Stimulated activated CD4-positive, alpha-beta T cell treated with anti-CD3 and anti-CD28 coated beads, Interleukin-4, amount 100 ng/mL, for 1 hour (primary cell): ENCODE results near the gene PTGER2.

ENCODE experiments used
- DNase-seq: peaks from one replicate; pipeline ENCODE4 v3.0.0-alpha.2; 2020

The PTGER2 gene, protein sequence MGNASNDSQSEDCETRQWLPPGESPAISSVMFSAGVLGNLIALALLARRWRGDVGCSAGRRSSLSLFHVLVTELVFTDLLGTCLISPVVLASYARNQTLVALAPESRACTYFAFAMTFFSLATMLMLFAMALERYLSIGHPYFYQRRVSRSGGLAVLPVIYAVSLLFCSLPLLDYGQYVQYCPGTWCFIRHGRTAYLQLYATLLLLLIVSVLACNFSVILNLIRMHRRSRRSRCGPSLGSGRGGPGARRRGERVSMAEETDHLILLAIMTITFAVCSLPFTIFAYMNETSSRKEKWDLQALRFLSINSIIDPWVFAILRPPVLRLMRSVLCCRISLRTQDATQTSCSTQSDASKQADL

GRCh38 chr14:52313903-52314594 is at the start of gene PTGER2:
TSS of gene PTGER2 (plus strand) at chr14:52314312. CDS start at chr14:52314549, 237 bp downstream.
- DNase-seq: peak; percentile 76

- DNase-seq: no peak
Observed at GRCh38 chr14:52265253-52265652, 48.9 kb upstream of the PTGER2 start.

GRCh38 chr14:52266179-52266578 is 47.9 kb upstream of the PTGER2 start:
- DNase-seq: no peak

DNA sequence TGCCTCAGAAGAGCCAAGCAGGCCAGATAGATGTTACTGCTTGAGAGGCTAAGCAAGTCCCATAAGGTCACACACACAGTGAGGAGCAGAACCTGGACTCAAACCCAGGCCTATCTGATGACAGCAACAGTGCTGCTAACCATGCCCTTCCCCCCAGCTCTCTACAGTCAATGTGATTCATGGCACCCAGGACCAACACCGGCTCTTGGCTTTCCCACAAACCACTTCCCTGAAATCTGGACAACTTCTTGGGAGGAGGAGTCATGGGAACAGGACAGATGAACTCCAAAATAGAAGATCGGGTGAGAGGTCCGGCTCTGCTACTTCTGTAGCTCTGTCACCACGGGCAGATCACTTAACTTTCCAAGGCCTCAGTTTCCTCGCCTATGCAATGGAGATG is 47.3 kb upstream of the PTGER2 start:
- no peak for DNase-seq

DNA sequence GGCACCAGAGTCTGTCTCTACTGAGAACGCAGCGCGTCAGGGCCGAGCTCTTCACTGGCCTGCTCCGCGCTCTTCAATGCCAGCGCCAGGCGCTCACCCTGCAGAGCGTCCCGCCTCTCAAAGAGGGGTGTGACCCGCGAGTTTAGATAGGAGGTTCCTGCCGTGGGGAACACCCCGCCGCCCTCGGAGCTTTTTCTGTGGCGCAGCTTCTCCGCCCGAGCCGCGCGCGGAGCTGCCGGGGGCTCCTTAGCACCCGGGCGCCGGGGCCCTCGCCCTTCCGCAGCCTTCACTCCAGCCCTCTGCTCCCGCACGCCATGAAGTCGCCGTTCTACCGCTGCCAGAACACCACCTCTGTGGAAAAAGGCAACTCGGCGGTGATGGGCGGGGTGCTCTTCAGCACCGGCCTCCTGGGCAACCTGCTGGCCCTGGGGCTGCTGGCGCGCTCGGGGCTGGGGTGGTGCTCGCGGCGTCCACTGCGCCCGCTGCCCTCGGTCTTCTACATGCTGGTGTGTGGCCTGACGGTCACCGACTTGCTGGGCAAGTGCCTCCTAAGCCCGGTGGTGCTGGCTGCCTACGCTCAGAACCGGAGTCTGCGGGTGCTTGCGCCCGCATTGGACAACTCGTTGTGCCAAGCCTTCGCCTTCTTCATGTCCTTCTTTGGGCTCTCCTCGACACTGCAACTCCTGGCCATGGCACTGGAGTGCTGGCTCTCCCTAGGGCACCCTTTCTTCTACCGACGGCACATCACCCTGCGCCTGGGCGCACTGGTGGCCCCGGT is 46.4 kb upstream of the PTGER2 start, which contains the start of gene PTGDR:
PTGDR (plus strand) TSS at position 198 of the 778 bp plus-strand sequence; CDS start at position 315, 117 bp downstream.
- DNase-seq: peak; percentile 40

- DNase-seq: peak; percentile 21
Observed at GRCh38 chr14:52268279-52269061, 45.6 kb upstream of the PTGER2 start.

DNA sequence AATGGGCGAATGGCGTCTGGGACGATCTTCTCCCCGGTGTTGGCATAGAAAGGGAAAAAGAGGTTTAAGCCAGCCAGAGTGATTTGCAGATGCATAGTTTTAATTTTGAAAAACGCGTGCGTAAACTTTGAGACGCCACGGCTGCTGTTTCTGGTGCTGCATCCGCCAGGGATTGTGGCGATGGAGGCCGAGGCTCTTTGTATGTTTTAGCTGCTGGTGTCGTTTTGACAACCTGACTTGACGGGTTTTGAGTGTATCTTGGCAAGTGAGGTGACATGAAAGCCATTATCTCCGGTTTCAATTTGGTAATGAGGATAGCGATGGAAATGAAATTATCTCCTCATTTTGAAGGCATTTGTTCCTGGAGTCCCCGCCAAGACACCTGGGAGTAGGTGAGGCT is 45.0 kb upstream of the PTGER2 start:
- DNase-seq: no peak

- DNase-seq: no peak
Observed at GRCh38 chr14:52269982-52270381, 44.1 kb upstream of the PTGER2 start.

GRCh38 chr14:52271538-52271937 is 42.6 kb upstream of the PTGER2 start:
- no peak for DNase-seq

DNA sequence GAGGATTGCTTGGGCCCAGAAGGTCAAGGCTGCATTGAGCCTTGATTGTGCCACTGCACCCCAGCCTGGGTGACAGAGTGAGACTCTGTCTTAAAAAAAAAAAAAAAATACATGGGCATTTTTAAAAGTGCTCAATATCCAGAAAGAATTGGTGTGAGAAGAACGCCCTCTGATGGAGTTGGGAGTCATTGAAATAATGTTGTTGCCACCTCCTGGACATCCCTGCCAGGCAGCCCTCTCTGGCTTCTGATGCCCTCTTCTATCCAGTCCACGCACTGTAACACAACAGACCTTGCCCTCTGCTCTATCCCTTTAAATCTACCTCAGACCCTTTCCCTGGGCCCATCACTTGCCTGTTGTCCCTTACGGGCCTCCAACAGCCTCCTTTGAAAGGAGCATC is 41.7 kb upstream of the PTGER2 start:
- DNase-seq: no peak

DNA sequence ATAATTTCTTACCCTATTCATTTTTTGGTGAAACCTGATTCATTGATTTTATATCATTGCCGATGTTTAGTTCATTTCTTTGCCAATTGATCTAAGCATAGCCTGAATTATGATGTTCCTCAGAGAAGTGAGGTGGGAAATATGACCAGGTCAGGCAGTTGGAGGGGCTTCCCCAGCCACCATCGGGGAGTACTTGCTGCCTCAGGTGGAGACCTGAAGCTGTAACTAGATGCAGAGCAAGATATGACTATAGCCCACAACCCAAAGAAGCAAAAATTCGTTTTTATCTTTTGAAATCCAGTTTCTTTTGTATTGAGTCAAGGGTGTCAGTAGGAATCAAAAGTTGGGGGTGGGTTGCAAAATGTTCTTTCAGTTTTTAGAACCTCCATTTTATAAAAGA is 38.7 kb upstream of the PTGER2 start:
- no peak for DNase-seq

GRCh38 chr14:52277552-52277951 is 36.6 kb upstream of the PTGER2 start:
- DNase-seq: no peak

DNA sequence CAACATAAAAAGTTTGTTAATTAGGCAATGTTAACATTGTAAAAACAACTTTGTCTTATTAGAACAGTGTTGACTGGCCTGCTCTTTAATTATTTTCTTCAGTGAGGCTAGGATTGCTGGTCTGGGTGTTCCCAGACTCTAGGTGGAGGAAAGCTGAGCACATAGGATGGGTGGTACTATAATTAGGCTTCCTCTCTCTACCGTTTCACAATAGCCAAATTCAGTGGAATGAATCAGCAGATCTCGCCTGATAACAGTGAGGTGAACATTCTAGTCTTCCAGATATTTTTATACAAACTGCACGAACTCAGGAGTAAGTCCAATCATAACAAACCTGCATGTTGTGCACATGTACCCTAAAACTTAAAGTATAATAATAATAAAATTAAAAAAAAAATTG is 34.7 kb upstream of the PTGER2 start:
- no peak for DNase-seq

DNA sequence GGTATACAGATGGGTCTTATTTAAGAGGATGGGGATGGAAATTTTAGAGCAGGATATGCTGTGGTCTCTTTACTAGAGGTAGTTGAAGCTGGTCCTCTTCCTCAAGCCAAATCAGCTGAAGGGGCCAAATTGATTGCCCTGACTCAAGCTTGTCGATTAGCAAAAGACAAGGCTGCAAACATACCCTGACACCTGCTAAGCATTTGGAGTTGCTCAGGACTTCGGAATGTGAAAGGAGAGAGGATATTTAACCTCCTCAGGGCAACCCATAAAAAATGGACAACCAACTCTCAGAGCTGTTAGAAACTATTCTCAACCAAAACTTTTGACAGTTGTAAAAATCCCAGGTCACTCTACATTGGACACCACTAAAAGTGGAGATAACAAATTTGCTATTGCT is 31.0 kb upstream of the PTGER2 start:
- no peak for DNase-seq

- DNase-seq: no peak
Observed at GRCh38 chr14:52286661-52287649, 27.2 kb upstream of the PTGER2 start.

DNA sequence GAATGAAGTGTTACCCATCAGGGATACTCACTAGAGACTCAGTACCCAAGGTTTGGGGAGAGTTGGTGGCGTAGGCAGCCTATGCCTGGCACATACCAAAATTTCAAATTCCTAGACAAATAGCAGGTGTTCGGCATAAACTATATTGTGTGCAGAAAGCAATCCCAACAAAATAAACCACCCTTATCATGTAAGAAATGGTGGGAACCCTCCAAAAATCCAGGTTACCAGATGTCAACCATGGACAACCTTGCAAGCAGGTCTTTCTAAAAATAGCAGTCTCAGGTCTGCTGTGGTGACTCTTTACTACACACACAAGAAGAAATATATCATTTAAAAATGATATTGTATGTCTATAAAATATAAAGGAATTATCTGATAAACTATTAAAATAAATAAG is 17.7 kb upstream of the PTGER2 start:
- no peak for DNase-seq

DNA sequence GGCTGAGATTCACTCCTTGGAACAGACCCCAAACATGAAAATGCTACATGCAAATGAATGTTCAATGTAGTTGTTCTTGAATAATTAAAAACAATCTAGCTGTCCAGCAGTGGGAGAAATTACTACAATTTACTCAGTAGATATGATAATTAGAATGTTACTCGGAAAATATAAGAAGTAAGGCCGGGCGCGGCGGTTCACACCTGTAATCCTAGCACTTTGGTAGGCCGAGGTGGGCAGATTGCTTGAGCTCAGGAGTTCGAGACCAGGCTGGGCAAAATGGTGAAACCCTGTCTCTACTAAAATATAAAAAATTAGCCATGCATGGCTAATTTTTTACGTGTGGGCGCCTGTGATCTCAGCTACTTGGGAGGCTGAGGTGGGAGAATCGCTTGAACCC is 15.3 kb upstream of the PTGER2 start:
- DNase-seq: no peak

- DNase-seq: no peak
Observed at GRCh38 chr14:52299692-52300278, 14.3 kb upstream of the PTGER2 start.

- no peak for DNase-seq
Observed at GRCh38 chr14:52303236-52303635, 10.9 kb upstream of the PTGER2 start.

- no peak for DNase-seq
Observed at GRCh38 chr14:52304248-52304904, 9.7 kb upstream of the PTGER2 start.

- DNase-seq: no peak
Observed at GRCh38 chr14:52305014-52305413, 9.1 kb upstream of the PTGER2 start.
